GM18502 (cell line): ENCODE data around the gene NEBL.

ENCODE experiments used
- ATAC-seq: cut with Tn5 transposase; IDR thresholded peaks from one replicate; pipeline ENCODE4 v1.9.1; 2021; ENCODE audit warnings: mild to moderate bottlenecking; ENCODE audit not compliant: unreplicated experiment, poor library complexity

The NEBL gene

GRCh38 chr10:20874261-20874660 lies 22.9 kb downstream of the NEBL start:
- ATAC-seq = no peak

DNA sequence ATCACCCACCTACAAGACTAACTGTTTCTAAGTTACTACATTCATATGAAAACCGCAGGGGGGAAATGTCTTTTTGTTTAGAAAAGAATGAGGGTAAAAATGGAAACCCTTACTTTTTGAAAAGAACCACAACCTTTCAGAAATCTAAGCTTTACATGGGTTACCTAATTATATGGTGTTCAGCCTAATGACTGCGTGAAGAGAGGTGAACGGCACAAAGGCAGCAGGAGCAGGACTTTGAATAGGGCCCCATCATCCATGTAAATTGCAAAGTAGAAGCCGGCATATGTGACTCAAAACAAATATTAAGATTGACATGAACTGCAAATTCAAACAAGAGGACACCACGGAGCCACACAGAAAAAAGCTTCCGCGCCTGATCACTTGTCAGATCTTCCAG lies 25.1 kb downstream of the NEBL start:
- no peak for ATAC-seq

GRCh38 chr10:20870834-20871233 lies 26.3 kb downstream of the NEBL start:
- no peak for ATAC-seq

GRCh38 chr10:20863008-20863407 lies 34.1 kb downstream of the NEBL start:
- no peak for ATAC-seq

DNA sequence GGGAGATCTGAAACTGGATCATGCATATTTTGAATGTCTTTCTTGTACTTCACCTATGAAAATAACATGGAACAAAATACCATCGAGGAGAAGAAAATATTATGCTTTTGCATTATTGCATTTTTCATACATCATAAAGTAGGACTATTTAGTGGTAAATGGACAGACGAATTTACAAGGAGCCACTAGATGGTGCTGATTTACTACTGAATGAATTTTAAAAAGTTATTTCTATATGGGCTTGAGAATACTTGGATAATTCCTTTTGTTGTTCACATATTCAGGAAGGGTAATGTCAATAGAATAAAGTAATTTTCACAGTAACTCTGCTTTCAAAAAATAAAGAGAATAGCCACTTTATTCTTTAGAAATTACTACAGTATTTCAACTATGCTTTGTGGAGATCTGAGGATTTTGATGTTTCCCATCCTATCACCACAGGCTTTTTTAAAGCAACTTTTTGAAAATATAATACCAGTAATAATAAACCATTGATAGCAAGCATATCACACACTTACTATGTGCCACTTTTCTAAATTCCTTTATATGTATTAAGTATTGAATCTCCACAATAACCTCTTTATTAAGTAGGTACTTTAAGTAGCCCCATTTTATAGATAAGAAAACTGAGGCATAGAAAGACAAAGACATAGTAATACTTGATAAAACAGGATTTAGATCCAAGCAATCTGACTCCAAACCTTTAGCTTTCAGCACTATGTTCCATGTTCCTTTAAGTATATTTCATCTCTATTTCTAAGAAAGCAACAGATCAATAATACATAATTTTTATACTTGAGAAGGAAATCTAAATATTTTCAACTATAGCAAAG lies 38.6 kb downstream of the NEBL start:
- ATAC-seq = no peak

- no peak for ATAC-seq
Measured at GRCh38 chr10:20856484-20856883, 40.6 kb downstream of the NEBL start.

DNA sequence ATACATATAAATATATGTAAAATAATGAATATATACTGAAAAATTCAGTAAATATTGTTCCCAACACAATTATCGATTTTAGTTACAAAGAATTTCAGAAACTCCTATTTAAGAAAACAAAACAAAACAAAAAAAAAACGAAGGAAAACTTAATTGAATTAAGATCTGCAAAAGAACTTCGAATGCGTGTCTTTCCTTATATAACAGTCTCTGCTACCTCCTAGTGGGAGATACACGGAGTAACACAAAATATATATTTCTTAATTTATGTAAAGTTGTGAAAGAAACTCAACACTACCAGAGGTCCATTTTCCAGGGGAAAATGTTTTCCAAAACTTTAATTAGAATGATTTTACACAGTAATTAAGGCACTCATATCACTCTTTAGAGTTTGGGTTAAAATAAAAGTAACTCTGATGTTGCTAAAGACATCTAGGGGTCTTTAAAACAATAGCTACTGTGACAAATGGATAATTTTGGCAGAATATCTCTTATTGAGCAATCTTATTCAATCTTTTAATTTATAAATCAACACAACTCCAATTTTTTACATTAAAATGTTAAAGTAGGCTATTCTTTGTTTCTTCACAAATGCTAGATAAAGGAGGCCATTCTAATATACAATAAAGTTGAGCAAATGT lies 41.6 kb downstream of the NEBL start:
- ATAC-seq = no peak

DNA sequence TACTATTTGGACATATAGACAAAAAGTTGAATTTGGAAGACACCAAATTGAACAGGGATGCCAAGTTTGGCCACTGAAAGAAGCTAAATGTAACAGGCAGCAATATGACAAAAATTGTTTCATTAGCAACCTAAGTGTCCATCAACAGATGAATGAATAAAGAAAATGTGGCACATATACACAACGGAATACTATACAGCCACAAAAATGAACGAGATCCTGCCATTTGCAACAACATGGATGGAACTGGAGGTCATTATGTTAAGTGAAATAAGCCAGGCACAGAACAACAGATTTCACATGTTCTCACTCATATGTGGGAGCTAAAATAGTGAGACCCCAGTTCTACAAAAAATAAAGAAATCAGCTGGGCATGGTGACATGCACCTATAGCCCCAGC lies 43.8 kb downstream of the NEBL start:
- no peak for ATAC-seq

DNA sequence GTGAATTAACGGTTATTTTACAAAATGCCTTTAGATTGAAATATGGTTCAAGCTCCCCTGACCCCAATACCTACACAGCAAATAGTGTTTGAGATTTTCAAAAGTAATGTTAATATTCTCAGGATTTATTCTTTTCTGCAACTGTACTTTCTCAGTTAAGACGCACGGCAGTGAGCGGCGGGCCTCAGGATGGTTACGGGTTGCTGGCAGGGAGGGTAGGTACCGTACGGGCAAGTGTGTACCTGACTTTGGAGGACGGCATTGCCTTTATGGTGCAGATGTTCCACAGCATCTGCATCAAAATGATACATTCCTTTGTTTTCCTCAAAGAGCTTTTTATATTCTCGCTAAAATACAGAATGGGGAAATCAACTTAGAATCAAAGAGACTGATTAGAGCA lies 44.8 kb downstream of the NEBL start:
- ATAC-seq = no peak

DNA sequence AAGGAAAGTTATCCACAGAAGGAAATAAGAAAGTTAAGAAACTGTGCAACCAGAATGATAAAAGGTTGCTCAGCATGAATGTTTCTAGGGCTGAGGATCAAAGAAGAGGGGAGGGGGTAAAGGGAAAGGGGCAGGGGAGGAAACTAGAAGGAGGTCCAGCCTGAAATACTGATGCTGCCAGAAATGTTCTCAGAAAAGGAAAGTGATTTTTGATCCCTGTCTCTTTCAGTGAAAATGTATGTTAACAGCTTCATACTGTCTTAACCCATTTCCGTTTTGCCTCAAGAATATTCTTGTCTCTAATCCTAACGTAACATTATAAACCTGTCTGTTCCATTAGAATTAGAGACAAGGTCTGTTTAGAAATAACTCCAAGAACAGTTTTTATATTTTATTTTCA lies 49.6 kb downstream of the NEBL start:
- ATAC-seq = no peak

GRCh38 chr10:20846263-20846662 lies 50.8 kb downstream of the NEBL start:
- ATAC-seq = no peak

GRCh38 chr10:20841419-20841818 lies 55.7 kb downstream of the NEBL start:
- ATAC-seq = no peak

- ATAC-seq = no peak
Measured at GRCh38 chr10:20839910-20840309, 57.2 kb downstream of the NEBL start.

DNA sequence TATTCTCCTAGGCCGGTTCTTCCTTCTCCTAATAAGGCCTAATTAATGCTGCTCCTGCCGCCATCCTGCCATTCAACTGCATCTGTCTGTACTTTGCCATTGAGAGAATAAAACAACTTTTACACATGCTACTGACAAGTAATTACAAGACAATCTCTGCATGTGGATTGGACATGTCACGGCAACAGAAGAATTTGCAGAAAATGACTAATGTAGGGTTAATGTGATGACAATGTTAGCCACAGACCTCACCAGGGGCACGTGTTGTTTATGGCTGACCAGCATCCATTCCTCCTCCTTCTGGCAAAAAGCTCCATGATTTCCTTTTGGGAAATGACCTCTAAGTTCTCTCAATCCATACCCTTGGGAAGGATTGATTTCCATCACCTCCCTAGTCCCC lies 58.0 kb downstream of the NEBL start:
- no peak for ATAC-seq

GRCh38 chr10:20836401-20836800 lies 60.7 kb downstream of the NEBL start:
- no peak for ATAC-seq

DNA sequence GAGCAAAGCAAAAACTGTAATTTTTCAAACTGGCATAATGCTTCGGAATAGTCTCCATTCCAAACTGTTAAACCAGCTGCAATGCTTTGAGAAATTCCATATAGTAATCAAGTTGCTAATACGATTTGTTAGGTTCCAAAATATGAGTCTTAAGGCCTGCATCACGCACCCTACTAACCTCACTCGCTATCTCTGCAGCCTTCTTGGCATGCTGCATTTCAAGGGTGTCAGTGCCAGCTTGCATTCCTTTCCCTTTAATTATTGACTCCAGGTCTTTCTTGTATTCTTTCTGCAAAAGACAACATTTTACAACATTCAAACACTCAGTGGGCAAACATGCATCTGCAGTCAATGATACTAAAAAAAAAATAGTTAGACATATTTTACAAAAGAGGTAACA lies 61.8 kb downstream of the NEBL start:
- ATAC-seq = no peak

- no peak for ATAC-seq
Measured at GRCh38 chr10:20834825-20835224, 62.3 kb downstream of the NEBL start.

DNA sequence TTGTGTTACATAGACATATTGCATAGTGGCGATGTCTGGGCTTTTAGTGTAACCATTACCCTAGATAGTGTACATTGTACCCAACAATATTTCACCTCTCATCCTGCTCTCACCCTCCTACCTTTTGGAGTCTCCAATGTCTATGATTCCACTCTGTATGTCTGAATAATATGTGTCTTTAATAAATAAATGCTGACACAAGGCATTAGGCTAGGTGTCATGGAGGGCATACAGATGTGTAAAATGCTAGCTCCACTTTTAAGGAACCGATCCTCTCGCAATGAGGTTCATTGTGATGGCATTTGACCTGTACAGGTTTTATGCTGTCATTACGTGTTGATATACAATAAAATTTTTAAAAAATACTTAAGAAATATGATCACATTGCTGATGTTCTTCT lies 74.3 kb downstream of the NEBL start:
- no peak for ATAC-seq

- ATAC-seq = no peak
Measured at GRCh38 chr10:20817646-20818045, 79.5 kb downstream of the NEBL start.

DNA sequence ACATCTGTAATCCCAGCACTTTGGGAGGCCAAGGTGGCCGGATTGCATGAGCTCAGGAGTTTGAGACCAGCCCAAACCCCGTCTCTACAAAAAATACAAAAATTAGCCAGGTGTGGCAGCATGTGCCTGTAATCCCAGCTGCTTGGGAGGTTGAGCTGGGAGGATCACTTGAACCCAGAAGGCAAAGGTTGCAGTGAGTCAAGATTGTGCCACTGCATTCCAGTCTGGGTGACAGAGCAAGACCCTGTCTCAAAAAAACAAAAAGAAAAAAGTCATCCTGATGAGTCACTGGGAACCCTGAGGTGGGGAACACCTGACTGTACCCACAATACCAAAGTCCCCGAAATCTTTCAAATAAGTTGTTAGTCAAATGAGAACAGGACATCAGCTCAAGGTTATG lies 80.0 kb downstream of the NEBL start:
- no peak for ATAC-seq

DNA sequence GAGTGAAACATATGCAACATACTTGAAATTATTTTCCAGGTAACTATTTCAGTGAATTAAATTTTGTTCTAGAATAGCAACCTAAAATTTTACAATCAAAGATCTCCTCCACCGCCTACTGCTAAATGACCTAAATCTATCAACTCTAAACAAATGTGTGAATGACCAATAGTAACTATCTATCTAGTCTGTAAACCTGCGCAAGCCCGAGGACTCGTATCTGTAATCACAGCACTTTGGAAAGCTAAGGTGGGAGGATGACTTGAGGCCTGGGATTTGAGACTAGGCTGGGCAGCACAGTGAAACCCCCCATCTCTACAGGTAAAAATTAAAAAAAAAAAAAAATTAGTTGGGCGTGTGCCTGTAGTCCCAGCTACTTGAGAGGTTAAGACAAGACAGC lies 83.0 kb downstream of the NEBL start:
- no peak for ATAC-seq

DNA sequence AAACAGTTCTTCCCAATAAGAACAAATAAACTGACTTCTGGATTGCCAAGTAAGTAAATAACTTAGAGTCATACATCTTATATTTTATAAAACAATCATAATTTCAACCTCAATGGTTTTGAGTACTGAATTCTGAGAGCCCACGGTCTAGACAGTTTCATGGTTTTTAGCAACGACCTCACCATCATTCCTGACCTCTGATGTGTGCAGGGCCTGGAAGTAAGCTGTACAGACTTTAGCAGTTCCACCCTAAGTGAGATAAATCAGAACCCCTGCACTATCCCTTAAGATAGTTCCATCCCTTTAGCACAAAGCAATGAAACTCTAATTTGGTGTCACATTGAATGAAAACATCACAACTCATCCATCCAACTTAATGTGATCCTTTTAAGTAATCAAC lies 86.0 kb downstream of the NEBL start:
- no peak for ATAC-seq
